Raji (cell line): ENCODE data around the gene GFOD1.

ENCODE experiments used
- POLR2A ChIP-seq: IDR thresholded peaks from 2 replicates; pipeline ENCODE4 v1.6.1; 2011; ENCODE audit warnings: low read depth, low read length, control low read depth; ENCODE audit not compliant: insufficient read depth

Gene GFOD1

GRCh38 chr6:13377054-13377758, 110.2 kb downstream of the GFOD1 start:
- no peak for TF ChIP-seq POLR2A

- no peak for TF ChIP-seq POLR2A
Observed at GRCh38 chr6:13375360-13375878, 112.0 kb downstream of the GFOD1 start.

- TF ChIP-seq POLR2A = no peak
Observed at GRCh38 chr6:13373919-13374318, 113.5 kb downstream of the GFOD1 start.

GRCh38 chr6:13373488-13373886, 113.9 kb downstream of the GFOD1 start:
- no peak for TF ChIP-seq POLR2A

GRCh38 chr6:13372688-13373487, 114.5 kb downstream of the GFOD1 start:
- TF ChIP-seq POLR2A = no peak

- TF ChIP-seq POLR2A = no peak
Observed at GRCh38 chr6:13372076-13372475, 115.3 kb downstream of the GFOD1 start.

GRCh38 chr6:13371421-13372072, 115.9 kb downstream of the GFOD1 start:
- TF ChIP-seq POLR2A = no peak

GRCh38 chr6:13370623-13371022, 116.8 kb downstream of the GFOD1 start:
- TF ChIP-seq POLR2A = no peak

GRCh38 chr6:13369591-13369990, 117.8 kb downstream of the GFOD1 start:
- TF ChIP-seq POLR2A = no peak

- no peak for TF ChIP-seq POLR2A
Observed at GRCh38 chr6:13368731-13369115, 118.7 kb downstream of the GFOD1 start.

GRCh38 chr6:13368079-13368730, 119.2 kb downstream of the GFOD1 start:
- TF ChIP-seq POLR2A = no peak

GRCh38 chr6:13367396-13367795, 120.0 kb downstream of the GFOD1 start:
- no peak for TF ChIP-seq POLR2A

- no peak for TF ChIP-seq POLR2A
Observed at GRCh38 chr6:13365320-13365719, 122.1 kb downstream of the GFOD1 start.

- TF ChIP-seq POLR2A = no peak
Observed at GRCh38 chr6:13364842-13365241, 122.6 kb downstream of the GFOD1 start.

- no peak for TF ChIP-seq POLR2A
Observed at GRCh38 chr6:13362412-13362811, 125.0 kb downstream of the GFOD1 start.
